Neutrophil (primary cell): ENCODE data around the gene ATP23.

Source experiments
- H3K27ac ChIP-seq: fragments of 200-600 bp; sonication (generic); 2 replicates; pipeline ENCODE4 v1.5.1; 2016; ENCODE audit warnings: mild to moderate bottlenecking, moderate library complexity
- H3K27me3 ChIP-seq: fragments of 200-600 bp; sonication (generic); 2 replicates; pipeline ENCODE4 v1.6.0; 2016; ENCODE audit warnings: mild to moderate bottlenecking
- H3K36me3 ChIP-seq: fragments of 200-600 bp; sonication (generic); 2 replicates; pipeline ENCODE4 v1.5.1; 2017
- H3K4me1 ChIP-seq, 2 experiments: fragments of 200-600 bp in 1 of 2; sonication (generic) in 1 of 2; 1 replicate in 1 of 2; 2 replicates in 1 of 2; pipeline versions ENCODE4 v1.5.1 to v1.6.1; 2013 to 2016; ENCODE audit warnings: low read depth in 1 of 2, low read length in 1 of 2, mild to moderate bottlenecking in 1 of 2, moderate library complexity in 1 of 2; ENCODE audit not compliant: control insufficient read depth in 1 of 2, insufficient read depth in 1 of 2
- H3K4me3 ChIP-seq, 2 experiments: fragments of 200-600 bp in 1 of 2; sonication (generic) in 1 of 2; 1 replicate in 1 of 2; 2 replicates in 1 of 2; pipeline ENCODE4 v1.5.1; 2013 to 2016; ENCODE audit warnings: low read depth in 1 of 2, low read length in 1 of 2, mild to moderate bottlenecking in 1 of 2, moderate library complexity in 1 of 2
- H3K9me3 ChIP-seq: fragments of 200-600 bp; sonication (generic); 2 replicates; pipeline ENCODE4 v1.5.1; 2016
- TF ChIP-seq, protein P1 (sequence below): fragments of 200-600 bp; sonication (generic); IDR thresholded peaks from 2 replicates; pipeline ENCODE4 v1.5.1; 2016; ENCODE audit warnings: antibody characterized with exemption

Gene ATP23

DNA sequence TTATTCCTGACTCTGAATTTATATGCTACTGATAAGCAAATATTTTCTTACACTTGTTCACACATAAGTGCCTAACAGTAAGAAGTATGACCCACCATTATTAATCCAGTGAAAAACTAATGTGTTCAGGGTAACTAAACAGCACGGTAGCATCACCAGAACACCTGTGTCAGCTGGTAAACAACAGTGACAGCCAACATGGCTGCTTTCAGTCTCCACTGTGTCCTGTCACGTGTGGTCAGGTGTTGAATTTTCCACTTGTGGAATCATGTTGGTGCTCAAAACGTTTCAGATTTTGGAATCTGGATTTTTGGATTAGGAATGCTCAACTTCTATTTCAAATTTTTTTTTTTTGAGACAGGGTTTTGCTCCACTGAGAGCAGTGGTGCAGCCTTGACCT is 14.3 kb upstream of the ATP23 start:
- no peaks in the 10 kb centered on the region for H3K27me3 ChIP-seq
- no peaks in the 10 kb centered on the region for H3K36me3 ChIP-seq
- no peak overlapping the region for H3K4me3 ChIP-seq
- TF ChIP-seq, protein P1, sequence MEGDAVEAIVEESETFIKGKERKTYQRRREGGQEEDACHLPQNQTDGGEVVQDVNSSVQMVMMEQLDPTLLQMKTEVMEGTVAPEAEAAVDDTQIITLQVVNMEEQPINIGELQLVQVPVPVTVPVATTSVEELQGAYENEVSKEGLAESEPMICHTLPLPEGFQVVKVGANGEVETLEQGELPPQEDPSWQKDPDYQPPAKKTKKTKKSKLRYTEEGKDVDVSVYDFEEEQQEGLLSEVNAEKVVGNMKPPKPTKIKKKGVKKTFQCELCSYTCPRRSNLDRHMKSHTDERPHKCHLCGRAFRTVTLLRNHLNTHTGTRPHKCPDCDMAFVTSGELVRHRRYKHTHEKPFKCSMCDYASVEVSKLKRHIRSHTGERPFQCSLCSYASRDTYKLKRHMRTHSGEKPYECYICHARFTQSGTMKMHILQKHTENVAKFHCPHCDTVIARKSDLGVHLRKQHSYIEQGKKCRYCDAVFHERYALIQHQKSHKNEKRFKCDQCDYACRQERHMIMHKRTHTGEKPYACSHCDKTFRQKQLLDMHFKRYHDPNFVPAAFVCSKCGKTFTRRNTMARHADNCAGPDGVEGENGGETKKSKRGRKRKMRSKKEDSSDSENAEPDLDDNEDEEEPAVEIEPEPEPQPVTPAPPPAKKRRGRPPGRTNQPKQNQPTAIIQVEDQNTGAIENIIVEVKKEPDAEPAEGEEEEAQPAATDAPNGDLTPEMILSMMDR = no peak
- no peak overlapping the region for H3K27ac ChIP-seq
- no peaks in the 10 kb centered on the region for H3K9me3 ChIP-seq
- no peaks in the 10 kb centered on the region for H3K4me1 ChIP-seq

DNA sequence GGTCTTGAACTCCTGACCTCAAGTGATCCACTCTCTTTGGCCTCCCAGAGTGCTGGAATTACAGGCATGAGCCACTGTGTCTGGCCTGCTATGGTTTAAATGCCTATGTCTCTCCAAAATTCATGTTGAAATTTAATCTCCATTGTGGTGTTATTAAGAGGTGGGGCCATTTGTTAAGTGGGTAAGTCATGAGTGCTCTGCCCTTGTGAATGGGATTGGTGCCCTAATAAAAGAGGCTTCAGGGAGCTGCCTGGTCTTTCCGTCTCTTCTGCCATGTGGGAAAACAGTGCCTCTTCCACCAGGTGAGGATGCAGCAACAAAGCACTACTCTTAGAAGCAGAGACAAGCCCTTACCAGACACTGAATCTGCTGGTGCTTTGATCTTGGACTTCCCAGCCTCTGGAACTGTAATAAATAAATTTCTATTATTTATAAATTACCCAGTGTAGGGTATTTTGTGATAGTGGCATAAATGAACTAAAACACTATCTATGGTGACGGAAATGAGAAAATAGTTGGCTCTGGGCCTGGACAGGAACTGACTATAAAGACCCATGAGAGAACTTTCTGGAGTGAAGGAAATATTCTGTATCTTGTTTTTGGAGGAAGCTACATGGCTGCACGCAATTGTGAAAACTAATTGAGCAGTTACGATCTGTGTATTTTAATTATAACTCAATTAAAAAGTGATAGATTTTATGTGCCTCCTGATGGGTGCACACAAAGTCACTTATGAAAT is 12.1 kb upstream of the ATP23 start:
- Histone ChIP-seq H3K27ac (no peak overlapping the region), H3K36me3 (no peaks in the 10 kb centered on the region), H3K4me3 (no peak overlapping the region), H3K9me3 (no peaks in the 10 kb centered on the region), H3K27me3 (no peaks in the 10 kb centered on the region), H3K4me1 (peaks cover 0 to 4% of the 10 kb centered on the region in 2 experiments)
- TF ChIP-seq, protein P1 = no peak

DNA sequence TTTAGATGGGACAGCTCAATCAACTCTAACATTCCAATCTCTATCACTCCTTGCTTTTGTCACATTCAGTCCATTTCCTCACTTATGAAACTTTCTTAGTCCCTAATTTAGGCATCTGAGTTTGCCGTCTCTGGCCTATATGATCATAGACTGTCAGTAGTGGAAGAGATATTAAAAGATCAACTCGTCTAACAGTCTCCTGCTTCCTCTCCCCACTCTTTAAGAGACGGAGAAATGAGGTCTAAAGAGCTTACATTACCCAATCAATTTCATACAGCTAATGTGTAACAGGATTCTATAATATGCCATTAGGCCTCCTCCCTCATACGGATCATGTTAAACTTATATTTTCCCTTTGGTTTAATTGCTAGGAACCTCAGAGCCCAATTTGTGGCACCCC is 6.5 kb upstream of the ATP23 start:
- no peaks in the 10 kb centered on the region for H3K36me3 ChIP-seq

DNA sequence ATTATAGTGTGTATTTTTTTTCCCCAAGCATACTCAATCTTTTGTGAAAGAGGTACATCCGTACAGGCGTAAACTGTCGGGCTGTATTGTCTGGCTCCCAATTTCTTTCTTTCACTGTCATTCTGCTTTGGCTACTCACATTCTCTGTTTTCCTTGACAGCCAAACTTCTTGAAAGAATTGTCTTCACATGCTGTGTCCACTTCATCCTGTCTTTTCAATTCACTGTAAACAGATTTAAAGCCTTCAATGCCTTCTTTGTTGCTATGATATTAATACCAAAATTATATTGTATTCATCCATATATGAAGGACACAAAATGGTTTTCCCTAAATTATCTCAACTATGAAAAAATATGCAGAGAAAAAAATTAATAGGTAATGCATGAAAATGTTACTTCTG is 6.0 kb upstream of the ATP23 start:
- Histone ChIP-seq H3K9me3 (no peaks in the 10 kb centered on the region), H3K4me1 (peaks cover 53 to 60% of the 10 kb centered on the region in 2 experiments), H3K27ac (peak overlapping the region; percentile 87), H3K4me3 (peak overlapping the region; percentile 73 to 75), H3K27me3 (no peaks in the 10 kb centered on the region), H3K36me3 (no peaks in the 10 kb centered on the region)
- TF ChIP-seq, protein P1 = no peak

More for the DNA sequence above, 6.5 kb upstream of the ATP23 start:
- peak overlapping the region; percentile 87 for H3K27ac ChIP-seq
- peak overlapping the region; percentile 73 to 75 for H3K4me3 ChIP-seq
- no peaks in the 10 kb centered on the region for H3K27me3 ChIP-seq
- H3K4me1 ChIP-seq = peaks cover 48 to 55% of the 10 kb centered on the region in 2 experiments
- no peaks in the 10 kb centered on the region for H3K9me3 ChIP-seq
- TF ChIP-seq, protein P1 = no peak

DNA sequence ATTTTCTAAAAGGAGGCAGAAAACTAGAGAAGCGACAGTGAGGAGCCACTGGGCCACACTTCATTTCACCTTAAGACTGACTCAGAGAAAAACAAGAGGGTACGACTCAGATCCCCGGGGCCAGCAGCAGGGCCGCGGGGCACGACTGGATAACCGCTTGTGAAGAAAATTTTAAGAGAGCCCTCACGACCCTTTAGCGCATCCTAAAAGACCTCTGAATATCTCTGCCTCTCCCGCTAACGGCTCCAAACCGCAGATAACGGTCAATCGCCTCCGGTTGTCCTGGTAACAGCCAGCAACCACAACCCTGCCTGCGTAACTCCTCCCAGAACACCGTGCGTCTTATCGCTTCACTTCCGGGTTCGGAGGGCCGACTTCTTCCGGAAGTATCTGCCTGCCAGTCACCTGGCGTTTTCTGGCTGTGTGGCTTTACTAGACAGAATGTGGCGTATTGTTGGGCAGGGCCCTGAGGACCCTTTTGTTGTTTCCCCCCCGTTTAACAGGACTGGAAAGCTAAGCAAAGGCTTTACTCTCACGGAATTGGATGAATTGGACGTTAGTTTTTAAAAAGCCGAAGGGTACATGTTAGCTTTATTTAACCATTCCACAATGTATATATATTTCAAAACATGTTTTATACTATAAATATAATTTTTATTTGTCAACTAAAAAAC is 5.4 kb upstream of the ATP23 start:
- TF ChIP-seq, protein P1 = no peak
- peaks cover 60 to 67% of the 10 kb centered on the region in 2 experiments for H3K4me1 ChIP-seq
- H3K27me3 ChIP-seq = no peaks in the 10 kb centered on the region
- peak overlapping the region; percentile 73 to 75 for H3K4me3 ChIP-seq
- H3K9me3 ChIP-seq = no peaks in the 10 kb centered on the region
- peak overlapping the region; percentile 87 for H3K27ac ChIP-seq
- H3K36me3 ChIP-seq = no peaks in the 10 kb centered on the region
